HG03432 (cell line): Measurements from ENCODE around the gene NFASC.

Source experiments
- ATAC-seq: cut with Tn5 transposase; IDR thresholded peaks from one replicate; pipeline ENCODE4 v1.9.1; 2021; ENCODE audit warnings: mild to moderate bottlenecking, moderate library complexity; ENCODE audit not compliant: unreplicated experiment

The NFASC gene

DNA sequence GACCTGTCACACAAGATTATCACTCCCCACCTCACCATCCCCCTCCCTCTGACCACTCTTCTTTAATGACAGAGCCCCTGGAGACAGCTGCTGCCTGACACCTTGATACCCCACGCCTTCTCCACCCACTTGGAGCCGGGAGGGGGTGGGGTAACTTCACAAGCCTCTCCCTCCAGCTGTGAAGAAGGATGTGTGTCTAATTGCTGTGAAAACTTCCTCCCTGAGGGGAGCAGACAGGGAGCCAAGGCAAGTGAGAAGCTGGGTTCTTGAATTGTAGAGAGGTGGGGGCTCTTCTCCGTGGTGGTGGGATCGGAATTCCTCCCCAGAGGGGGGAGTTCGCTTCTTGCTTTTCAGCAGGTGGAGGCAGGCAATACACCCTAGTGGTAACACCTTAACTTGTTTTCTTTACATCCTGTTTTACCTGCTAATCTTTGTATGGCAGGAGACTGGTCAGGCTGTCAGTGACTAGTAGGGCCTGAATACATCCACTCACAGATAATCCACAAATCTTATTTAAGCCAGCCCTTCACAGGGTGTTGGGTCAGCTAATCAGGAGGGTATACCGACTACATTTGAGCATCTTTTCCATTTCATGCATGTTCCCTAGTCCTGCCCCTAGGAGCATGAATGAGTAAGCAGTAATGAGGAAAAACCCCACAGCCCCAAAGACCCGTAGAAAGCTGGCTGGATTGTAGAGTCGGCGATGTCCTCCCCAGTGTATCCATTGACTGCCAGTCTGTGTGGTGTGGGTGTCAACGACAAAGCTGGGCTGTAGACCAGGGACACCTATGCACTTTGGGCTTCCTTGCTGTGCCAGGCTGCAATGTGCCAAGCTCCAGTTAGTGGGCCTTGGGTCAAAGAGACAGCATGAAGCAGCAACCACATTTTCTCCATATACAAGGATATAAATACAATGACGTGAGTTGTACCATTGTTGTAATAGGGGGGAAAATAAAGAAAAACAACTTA lies 57.3 kb downstream of the NFASC start:
- no peak for ATAC-seq

DNA sequence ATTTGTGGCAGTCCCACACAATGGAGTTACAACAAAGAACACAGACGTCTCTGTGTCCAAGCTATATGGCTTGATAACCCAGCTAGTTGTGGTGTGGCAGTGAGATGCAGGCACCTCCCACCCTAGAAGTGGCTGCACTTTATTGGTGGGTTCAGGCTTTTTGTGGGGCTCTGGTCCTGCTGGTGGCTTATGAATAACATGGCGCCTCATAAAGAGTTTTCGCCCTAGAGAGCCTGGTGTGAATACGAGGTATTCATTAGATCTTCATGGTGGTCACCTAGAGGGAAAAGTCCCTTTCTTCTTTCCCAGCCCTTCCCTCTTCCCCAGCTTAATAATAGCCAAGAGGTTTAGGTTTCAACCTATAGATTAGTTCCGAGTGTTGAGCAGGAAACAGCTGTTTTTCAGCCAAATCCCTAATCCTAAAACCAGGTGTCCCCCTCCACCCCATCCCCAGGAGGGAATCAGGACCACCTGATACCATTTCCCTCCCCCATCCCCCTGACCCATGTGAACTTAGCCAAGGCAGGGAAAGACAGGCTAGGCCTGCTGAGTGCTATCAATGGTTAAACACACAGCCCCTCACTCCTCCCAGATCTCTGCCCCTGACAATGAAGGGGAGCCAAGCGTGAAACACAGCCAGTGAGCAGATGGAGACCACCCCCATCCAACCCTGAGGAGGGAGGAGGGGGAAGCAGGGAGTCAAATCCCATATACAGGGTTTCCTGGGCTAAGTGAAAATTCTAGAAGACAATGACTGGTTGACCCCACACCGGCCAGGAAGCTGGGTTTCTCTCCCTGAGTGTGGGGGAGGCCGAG lies 58.2 kb downstream of the NFASC start:
- ATAC-seq: no peak

DNA sequence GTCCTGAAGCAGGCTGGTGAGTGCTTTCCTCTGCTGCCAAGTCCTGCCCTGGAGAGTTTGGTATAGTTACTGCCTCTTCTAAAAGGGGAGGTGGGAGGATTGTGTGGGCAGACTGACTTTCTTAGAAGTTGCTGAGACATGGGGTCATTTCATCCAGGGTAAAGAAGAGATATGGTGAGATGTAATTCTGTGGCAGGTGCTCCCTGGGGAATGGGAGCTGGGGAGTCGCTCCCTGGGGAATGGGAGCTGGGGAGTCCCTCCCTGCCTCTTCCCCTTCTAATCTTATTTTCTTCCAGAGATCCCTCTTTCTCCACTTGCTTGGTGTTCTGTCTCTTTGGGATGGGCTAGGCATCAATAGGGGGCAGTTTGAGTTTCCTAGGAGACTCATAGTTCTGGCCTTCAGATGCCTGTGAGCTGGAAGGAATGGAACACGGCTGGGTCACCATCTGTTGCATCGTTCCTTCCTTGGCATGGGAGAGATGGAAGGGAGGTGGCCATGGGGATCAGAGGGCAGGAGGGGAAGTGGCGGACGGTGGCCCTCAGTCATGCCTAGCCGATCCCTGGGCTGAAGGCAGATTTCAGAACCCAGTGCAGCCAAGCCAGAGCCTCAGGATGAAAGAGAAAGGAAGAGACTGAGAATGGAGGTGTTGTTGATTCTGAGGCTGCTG lies 59.0 kb downstream of the NFASC start:
- ATAC-seq: no peak

DNA sequence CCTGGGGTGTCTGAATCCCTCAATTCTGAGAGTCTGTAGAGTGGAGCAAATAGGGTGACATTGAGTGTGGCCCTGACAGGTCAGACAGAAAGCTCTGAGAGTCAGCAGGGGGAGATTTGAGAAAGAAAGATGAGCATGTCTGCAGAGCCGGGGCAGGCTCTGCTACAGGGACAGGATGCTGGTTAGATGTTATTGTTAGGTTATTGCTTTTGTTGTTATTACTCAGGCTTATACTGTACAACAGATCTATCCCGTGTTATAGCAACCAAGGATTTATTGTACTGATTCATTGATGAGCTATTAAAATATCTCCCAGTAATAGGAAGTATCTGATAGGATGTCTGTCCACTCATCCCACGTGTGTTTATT lies 59.5 kb downstream of the NFASC start:
- ATAC-seq: no peak

DNA sequence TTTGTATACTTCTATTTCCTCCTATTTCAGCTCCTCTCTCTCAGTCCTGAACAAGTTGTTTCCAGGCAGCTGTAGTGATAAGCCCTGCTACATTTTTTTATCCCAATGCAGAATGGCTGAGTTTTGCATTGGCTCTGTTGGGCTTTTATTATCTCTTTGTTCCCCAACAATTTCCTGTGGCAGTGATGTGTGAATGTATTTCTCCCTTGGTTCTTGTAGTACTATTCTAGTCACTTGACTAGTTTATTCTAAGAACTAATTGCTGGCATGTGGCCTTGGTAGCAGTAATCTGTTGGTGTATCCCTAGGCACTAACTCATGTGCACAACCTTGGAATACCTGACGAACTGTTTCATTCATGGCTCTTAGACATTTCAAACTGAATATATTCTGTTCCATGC lies 60.7 kb downstream of the NFASC start:
- ATAC-seq: no peak

DNA sequence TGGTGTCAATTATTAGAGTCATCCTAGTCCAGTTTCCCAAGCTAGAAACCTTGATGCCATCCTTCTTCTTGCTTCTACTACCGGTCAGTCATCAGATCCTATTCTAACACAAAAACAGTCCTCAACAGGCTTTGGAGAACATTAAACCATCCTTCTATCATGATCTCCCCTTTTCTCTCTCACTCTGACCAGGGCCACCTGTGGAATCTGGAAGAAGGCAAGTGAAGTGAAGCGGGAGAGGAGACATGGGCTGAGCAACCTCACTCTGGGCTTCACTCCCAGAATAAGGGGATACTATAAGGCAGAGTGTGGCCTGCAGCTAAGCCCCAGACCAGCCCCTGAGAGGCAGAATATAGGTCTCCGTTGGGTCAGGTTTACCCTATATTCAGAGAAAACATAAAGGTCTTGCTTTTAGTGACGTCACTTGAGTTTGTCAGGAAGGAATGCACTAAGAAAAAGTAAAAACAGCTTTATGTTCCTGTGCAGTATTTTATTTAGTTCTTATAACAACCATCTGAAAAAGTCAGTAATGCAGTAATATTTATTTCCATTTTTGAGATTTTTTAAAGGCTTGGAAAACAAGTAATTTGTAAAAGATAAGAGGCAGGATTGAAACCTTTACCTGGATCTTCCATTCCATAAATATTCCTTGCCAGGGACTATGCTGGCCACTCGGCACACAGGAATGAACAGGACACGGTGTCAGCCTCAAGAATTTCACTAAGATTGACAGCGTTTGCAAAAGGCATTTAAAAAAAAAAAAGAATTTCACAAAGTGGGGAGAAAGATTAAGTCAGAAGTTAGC lies 61.3 kb downstream of the NFASC start:
- no peak for ATAC-seq

DNA sequence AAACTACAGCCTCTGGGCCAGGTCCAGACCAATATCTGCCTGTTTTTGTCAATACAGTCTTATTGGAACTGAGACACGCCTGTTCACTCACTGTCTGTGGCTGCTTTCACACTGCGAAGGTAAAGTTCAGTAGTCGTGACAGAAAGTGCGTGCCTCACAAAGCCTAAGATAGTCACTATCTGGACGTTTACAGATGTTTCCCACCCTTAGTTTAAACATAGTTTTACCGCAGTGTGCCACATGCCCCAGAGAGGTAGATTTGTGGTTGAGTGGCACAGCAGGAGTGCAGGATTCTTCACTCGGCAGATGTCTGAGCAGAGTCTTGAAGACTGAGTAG lies 61.9 kb downstream of the NFASC start:
- no peak for ATAC-seq

DNA sequence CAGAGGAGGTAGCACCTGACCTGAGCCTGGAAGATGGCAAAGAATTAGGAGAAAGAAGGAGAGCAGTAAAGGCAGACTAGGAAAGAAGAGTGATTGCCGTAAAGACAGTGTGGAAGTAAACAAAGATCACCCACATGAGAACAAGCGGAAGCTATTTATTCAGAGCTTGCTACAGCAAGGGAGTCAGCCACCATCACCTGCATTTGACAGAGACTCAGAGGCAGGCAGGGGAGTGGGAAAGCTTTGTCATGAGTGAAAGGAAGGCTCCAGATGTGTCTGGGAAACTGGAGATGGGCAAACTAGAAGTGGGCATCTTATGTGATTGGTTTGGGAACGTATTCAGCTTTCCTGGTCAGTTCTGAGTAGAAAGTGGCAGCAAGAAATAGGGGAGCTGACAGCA lies 64.5 kb downstream of the NFASC start:
- ATAC-seq: no peak

DNA sequence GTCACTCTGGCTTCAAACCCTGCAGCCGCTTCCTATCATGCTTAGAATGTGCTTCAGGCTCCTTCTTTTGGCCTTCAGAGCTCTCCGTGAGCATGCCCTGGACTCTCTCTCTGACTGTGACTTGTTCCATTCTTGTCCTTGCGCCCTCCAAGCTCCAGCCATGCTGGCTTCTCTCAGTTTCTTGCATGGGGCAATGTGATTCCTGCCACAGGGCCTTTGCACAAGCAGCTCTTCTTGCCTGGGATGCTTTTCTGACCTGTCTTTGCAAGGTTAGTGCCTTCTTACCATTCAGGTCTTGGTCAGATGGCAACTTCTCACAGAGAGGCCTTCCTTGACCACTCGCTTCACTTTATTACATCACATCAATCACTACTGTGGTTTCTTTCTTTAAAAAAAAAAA lies 66.1 kb downstream of the NFASC start:
- no peak for ATAC-seq

DNA sequence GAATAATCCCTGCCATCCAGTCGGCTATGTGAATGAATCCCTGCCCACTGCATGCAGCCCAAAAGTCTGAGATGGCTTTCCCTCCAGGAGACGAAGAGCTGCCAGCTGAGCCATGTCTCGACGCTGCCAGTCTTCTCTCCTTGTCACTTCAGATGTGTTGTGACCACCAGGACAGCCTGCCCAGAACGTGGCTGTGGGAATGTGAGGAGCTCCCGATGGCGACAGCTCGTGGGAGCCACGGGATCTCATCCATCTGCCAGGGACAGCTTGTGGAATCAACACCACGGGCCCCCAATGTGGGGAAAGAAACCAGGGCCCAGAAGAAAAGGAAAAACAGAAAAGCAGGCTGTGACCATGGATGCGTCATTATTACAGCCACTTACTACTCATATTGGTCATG lies 67.2 kb downstream of the NFASC start:
- ATAC-seq: no peak

DNA sequence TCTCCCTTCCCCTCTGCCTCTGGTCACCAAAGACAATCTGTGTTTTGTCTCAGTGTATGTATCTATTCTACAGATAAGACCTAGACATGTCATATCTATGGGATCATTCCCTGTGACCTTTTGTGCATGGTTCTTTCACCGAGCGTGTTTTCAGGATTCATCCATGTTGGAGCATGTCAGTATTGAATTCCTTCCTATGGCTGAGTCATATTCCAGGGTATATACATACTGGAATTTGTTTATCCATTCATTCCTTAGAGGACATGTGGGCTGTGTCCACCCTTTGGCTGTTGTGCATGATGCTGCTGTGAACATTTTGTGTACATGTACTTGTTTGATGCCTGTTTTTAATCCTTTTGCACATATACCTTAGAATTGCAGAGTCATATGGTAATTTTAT lies 69.9 kb downstream of the NFASC start:
- ATAC-seq: no peak

DNA sequence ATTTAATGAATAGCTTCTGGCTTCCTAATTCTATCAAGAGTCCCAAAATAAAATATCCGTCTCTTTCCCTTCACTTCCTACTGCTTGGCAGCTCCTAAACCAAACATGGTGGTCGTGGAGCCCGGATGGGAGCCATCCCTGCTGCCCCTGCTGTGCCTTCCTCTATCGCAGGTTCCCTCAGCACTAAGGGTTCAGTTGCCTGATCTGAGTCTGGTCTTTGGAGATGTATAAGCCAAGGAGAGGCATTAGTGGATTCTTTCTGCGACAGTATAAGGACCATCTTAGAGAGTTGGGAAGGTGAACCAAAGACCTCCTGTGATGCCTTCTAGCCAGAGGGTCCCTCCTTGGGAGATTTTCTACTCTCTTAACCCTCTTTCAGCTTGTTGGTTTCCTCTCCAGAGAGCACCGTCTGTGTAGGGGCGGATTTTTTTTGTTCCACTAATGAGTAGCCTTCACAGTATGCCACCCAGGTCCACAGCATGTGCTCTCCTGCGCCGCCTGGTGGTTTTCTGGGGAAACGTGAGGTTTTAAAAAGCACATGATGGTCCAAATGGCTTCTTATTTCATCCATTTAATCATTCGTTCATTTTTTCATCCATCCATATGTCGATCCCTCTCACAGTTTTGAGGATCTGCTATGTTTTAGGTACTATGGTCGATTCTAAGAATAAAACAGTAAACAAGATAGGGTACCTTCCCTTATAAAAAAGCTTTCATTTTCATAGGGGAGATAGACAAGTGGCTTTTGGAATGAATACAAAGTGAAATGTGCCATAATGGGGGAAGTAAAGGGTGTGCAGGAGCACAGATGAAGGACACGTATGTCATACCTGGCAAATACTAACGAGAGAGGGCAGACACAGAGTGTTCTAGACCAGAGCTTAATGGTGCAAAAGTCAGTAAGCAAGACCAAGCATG lies 71.0 kb downstream of the NFASC start:
- no peak for ATAC-seq

DNA sequence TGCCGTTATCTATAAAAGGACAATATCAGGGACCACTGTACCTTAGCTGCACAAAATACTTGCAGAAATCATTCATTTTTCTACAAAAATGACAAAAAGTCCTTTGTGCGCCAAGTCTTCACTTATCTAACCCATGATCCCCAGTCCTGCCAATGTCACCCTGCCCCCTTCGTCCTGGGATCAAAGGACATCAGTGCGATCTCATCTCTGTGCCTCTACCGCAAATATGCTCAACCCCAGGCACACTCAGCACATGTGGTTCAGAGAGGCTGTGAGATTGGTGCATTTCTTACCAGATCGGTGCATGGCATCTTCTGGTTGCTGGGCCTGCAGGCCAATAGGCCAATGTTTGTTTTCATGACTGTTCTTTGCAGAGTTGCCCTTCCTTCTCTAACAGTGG lies 72.8 kb downstream of the NFASC start:
- ATAC-seq: no peak

DNA sequence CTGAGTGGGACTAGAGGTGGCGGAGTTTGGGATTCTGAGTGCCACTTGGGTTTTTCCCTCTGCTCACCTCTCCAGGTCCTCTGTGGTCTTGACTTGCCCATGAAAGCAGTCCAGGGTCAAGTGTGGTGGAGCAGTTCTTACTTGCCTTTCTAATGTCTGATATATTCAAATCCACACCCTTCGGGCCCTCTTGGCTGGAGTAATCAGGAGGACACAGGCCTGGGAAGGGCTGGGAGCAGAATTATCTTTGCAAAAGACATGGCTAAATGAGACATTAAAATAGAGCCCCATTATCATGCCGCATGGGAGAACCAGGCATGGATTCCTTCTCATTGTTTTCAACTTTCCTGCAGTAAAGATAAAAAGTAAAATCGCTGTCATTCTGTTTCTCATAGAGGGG lies 74.0 kb downstream of the NFASC start:
- ATAC-seq: no peak

DNA sequence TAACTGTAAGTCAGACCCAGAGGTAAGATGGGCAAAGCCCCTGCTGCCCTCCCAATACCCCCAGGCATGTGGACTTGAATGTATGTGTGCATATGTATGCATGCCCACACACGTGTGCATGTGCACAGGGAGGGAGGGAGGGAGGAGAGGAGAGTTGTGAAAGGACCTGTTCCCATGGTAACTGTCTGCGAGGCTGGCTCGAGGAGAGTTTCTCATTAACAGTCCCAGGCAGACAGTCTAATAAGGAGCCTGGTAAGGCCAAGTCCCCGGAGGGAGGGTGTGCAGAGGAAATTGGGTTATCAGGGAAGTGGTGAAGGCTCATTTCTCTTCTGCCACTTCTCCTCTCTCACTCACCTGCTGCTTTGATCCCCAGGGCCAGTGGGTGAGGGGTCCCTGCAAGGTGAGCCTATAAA lies 74.9 kb downstream of the NFASC start:
- ATAC-seq: no peak

DNA sequence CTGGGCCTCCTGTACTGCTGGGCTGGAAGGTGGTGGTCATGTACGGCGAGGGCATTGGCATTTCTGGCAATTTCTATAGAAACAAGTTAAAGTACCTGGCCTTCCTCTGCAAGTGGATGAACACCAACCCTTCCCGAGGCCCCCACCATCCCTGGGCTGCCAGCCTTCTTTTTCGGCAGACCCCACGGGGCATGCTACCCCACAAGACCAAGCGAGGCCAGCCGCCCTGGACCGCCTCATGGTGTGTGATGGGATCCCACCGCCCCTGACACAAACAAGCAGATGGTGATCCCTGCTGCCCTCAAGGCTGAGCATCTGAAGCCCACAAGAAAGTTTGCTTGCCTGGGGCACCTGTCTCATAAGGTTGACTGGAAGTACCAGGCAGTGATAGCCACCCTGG lies 76.0 kb downstream of the NFASC start:
- ATAC-seq: no peak

DNA sequence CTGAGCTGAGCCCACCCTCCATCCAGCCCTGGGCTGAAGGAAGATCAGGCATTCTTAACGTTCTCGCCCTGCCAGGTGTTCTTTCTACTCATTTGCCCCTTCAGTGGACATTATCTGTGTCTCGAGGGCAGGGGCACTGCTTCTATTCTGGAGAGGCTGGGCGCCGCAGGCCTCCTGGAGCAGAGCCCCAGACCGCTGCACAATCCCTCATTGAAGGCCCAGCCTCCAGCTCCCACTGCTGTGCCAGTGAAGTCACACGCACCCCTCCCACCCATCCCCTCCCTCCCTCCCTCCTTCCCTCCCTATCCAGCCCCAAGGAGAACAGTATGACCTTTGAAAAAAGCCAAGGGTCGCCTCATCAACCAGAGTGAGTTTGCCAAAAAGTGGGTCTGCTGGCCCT lies 76.7 kb downstream of the NFASC start:
- no peak for ATAC-seq

DNA sequence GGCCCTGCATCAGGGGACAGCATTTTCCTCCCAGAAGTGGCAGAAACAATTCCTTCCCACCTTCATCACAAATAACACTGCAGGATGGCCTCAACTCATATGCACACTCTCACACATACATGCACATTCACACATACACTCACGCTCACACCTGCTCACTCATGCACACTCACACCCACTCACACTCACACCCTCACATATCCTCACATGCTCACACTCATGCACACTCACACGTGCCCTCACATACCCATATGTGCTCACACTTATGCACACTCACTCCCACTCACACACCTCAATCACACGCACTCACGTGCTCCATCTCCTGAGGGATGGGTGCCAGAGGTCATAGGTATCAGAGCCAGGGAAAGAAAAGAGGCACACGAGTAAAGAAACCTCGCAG lies 77.1 kb downstream of the NFASC start:
- no peak for ATAC-seq

DNA sequence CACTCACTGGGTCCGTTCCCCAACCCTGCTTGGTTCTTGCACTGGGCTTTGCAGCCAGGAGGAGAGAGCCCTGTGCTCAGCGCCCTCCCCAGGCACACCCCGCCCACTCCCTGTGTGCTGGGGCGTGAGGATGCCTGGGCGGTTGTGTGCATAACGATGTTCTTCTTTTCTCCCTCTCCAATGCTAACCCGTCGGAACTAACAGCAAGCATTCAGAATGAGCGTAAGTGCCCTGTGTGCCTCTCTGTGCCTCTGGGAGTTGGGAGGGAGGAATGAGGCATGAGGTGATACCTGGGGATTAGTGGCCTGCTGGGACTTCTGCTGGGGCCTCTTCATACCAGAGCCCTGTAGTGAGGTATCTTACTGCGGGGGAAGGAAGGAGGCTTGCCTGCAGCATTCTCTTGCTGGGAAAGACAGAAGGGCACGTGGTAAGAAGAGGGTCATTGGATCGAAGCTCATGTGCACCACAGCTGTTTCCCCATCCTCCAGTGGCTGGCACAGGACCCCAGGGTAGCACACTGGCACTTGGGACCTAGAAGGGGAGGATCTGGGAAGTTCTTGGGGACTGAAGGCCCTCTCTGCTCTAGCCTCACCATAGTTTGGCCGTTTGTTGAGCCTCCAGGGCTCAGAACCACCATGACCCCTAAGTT lies 79.8 kb downstream of the NFASC start:
- ATAC-seq: no peak
